Right renal cortex interstitium (tissue), 3 donors: ENCODE measurements around the gene RARA. TPM values are rescaled to one million over a fixed set of nuclear protein-coding genes. Genes with fewer than 3 reads are reported as not detected.

Source experiments
- DNase-seq, 3 donors: peaks; one replicate each; pipeline ENCODE4 v3.0.0-alpha.2; 2013; ENCODE audit warnings: low read depth in 3 of 3, low spot score in 2 of 3
- polyA plus RNA-seq, 3 donors: library from polyadenylated mRNA; unstranded; fragments of 120-200 nt; gene quantifications; one replicate each; pipeline ENCODE4 v1.2.1, GENCODE V29; 2013; ENCODE audit not compliant: insufficient read length in 3 of 3

RARA gene
- polyA plus RNA-seq, 3 donors = 33.3 to 38.8 (median 35.5) TPM

- no peak for DNase-seq
These were observed 33.0 kb downstream of the RARA start for GRCh38 chr17:40341808-40342503.

- no peak for DNase-seq
These were observed 33.7 kb downstream of the RARA start for GRCh38 chr17:40342504-40343218.

- no peak for DNase-seq
These were observed 34.5 kb downstream of the RARA start for GRCh38 chr17:40343219-40344119.

- no peak for DNase-seq
These were observed 35.6 kb downstream of the RARA start for GRCh38 chr17:40344421-40345160.

GRCh38 chr17:40345161-40345993 lies 36.4 kb downstream of the RARA start:
- no peak for DNase-seq

GRCh38 chr17:40345994-40346764 lies 37.2 kb downstream of the RARA start:
- DNase-seq = no peak

GRCh38 chr17:40346765-40347158 lies 37.8 kb downstream of the RARA start:
- no peak for DNase-seq

GRCh38 chr17:40347319-40348135 lies 38.5 kb downstream of the RARA start:
- DNase-seq = no peak

GRCh38 chr17:40348136-40348504 lies 39.1 kb downstream of the RARA start:
- no peak for DNase-seq

GRCh38 chr17:40348562-40349476 lies 39.8 kb downstream of the RARA start:
- DNase-seq = no peak

GRCh38 chr17:40349477-40349894 lies 40.5 kb downstream of the RARA start:
- no peak for DNase-seq

GRCh38 chr17:40349895-40350688 lies 41.1 kb downstream of the RARA start:
- no peak for DNase-seq

GRCh38 chr17:40350689-40351358 lies 41.8 kb downstream of the RARA start:
- DNase-seq = no peak

GRCh38 chr17:40351359-40352236 lies 42.6 kb downstream of the RARA start:
- no peak for DNase-seq
